Endometrial microvascular endothelial cells (primary cell): ENCODE measurements around the gene GOLPH3. TPM values are rescaled to one million over a fixed set of nuclear protein-coding genes. Genes with fewer than 3 reads are reported as not detected.
"Not testable (repeated sequence)": the region's sequence is repeated elsewhere in the genome, so short reads cannot be mapped to it uniquely, and the experiment has no call there.

Experiments used
- in situ Hi-C: cut with HindIII; loops from 2 replicates; pipeline ENCODE4 v1.10.0; 2017; ENCODE audit warnings: low sequenced_read_pairs, low pct_unique_long_range_greater_than_20kb; ENCODE audit errors: inconsistent ontology term
- total RNA-seq: library from RNA; depleted of rRNA; stranded (reverse); fragments of >200 nt; gene quantifications from one replicate; pipeline ENCODE4 v1.2.3, GENCODE V29; 2015; ENCODE audit errors: inconsistent ontology term

The GOLPH3 gene
- total RNA-seq, 1 donor from 2014 or later: 61.9 TPM

DNA sequence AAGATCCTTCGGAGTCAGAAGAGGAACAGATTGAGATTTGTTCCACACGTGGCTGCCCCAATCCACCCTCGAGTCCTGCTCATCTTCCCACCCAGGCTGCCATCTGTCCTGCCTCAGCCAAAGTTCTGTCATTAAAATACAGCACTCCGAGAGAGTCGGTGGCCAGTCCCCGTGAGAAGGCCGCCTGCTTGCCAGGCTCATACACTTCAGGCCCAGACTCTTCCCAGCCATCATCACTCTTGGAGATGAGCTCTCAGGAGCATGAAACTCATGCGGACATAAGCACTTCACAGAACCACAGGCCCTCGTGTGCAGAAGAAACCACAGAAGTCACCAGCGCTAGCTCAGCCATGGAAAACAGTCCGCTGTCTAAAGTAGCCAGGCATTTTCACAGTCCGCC is 85.9 kb downstream of the GOLPH3 start:
- in situ Hi-C loops: no loop called here

- in situ Hi-C loops: no loop called here
Measured at GRCh38 chr5:32087086-32088082, 86.7 kb downstream of the GOLPH3 start.

GRCh38 chr5:32083981-32084430 is 90.1 kb downstream of the GOLPH3 start:
- in situ Hi-C loops: no loop called here

DNA sequence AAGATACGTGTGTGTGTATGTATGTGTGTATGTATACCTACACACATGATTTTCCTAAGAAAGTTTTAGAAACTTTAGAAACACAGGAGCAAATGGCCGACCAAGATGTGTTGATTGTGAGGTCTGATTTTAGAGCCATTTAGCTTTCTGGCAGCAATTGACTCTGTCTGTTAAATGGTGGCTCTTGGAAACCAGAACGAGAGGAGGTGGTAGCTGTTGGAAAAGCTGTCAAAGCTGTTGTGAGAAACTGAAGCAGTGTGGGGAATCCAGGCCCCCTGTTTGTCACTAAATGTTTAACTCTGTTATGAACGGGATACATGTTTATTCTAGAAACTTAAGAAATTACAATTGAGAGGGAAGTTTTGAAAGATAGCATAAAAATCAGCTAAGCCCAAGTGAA is 91.4 kb downstream of the GOLPH3 start:
- in situ Hi-C loops: no loop called here

GRCh38 chr5:32080565-32080964 is 93.6 kb downstream of the GOLPH3 start:
- in situ Hi-C loops: not testable (repeated sequence)

GRCh38 chr5:32078855-32079254 is 95.3 kb downstream of the GOLPH3 start:
- in situ Hi-C loops: not testable (repeated sequence)

- in situ Hi-C loops: no loop called here
Measured at GRCh38 chr5:32076699-32077695, 97.1 kb downstream of the GOLPH3 start.

Other genes starting within 250 kb of the GOLPH3 start
- 26.7 TPM for gene MTMR12, start 138.6 kb upstream of the GOLPH3 start, total RNA-seq